SKM-1 (cell line): Measurements from ENCODE around the gene DPYD.

Source experiments
- DNase-seq: peaks from one replicate; lab custom pipeline; 2025; ENCODE audit not compliant: unreplicated experiment; lab: John Stamatoyannopoulos, UW

The DPYD gene

GRCh38 chr1:97726386-97726785 is 194.4 kb downstream of the DPYD start:
- DNase-seq = no peak

- DNase-seq = no peak
Observed at GRCh38 chr1:97721221-97721620, 199.6 kb downstream of the DPYD start.

GRCh38 chr1:97712980-97713379 is 207.9 kb downstream of the DPYD start:
- no peak for DNase-seq

GRCh38 chr1:97711858-97712257 is 209.0 kb downstream of the DPYD start:
- no peak for DNase-seq

GRCh38 chr1:97693601-97694000 is 227.2 kb downstream of the DPYD start:
- DNase-seq = no peak

GRCh38 chr1:97691325-97691724 is 229.5 kb downstream of the DPYD start:
- no peak for DNase-seq

GRCh38 chr1:97685360-97685759 is 235.5 kb downstream of the DPYD start:
- DNase-seq = no peak

- no peak for DNase-seq
Observed at GRCh38 chr1:97680894-97681293, 239.9 kb downstream of the DPYD start.

- DNase-seq = no peak
Observed at GRCh38 chr1:97680470-97680869, 240.4 kb downstream of the DPYD start.

- DNase-seq = no peak
Observed at GRCh38 chr1:97677702-97678101, 243.1 kb downstream of the DPYD start.

- DNase-seq = no peak
Observed at GRCh38 chr1:97674517-97674916, 246.3 kb downstream of the DPYD start.

GRCh38 chr1:97668945-97669344 is 251.9 kb downstream of the DPYD start:
- no peak for DNase-seq

- DNase-seq = no peak
Observed at GRCh38 chr1:97660431-97661105, 260.3 kb downstream of the DPYD start.

GRCh38 chr1:97654876-97655585 is 265.8 kb downstream of the DPYD start:
- no peak for DNase-seq

- DNase-seq = no peak
Observed at GRCh38 chr1:97651250-97651649, 269.6 kb downstream of the DPYD start.

- no peak for DNase-seq
Observed at GRCh38 chr1:97649591-97649990, 271.2 kb downstream of the DPYD start.

- no peak for DNase-seq
Observed at GRCh38 chr1:97647776-97648175, 273.1 kb downstream of the DPYD start.

GRCh38 chr1:97646071-97646470 is 274.8 kb downstream of the DPYD start:
- no peak for DNase-seq

- DNase-seq = no peak
Observed at GRCh38 chr1:97640677-97641076, 280.2 kb downstream of the DPYD start.

GRCh38 chr1:97636941-97637340 is 283.9 kb downstream of the DPYD start:
- DNase-seq = no peak

GRCh38 chr1:97634758-97635157 is 286.1 kb downstream of the DPYD start:
- no peak for DNase-seq

- no peak for DNase-seq
Observed at GRCh38 chr1:97632776-97633175, 288.1 kb downstream of the DPYD start.

- DNase-seq = no peak
Observed at GRCh38 chr1:97632075-97632474, 288.8 kb downstream of the DPYD start.
